ENCODE measurements around the gene NPHS1.

GRCh38 chr19:35792888-35793287, 59.4 kb downstream of the NPHS1 start:
- no peak for TF ChIP-seq CTCF (IDR thresholded peaks at IDR 0.05)
- TF ChIP-seq POLR2A (IDR thresholded peaks at IDR 0.05) = no peak
- TF ChIP-seq POLR2AphosphoS5 (IDR thresholded peaks at IDR 0.05) = no peak

All from gastroesophageal sphincter (tissue), 3 donors.